SK-N-SH (cell line): ENCODE results near the gene VOPP1. TPM values are rescaled to one million over a fixed set of nuclear protein-coding genes. Genes with fewer than 3 reads are reported as not detected.

Source experiments
- CTCF ChIA-PET: fragments of 300-600, 350-600 bp; formaldehyde crosslinking; extraction: SDS; loops from one replicate; lab custom pipeline; 2021; lab: Yijun Ruan, JAX
- POLR2A ChIA-PET: fragments of 350-600 bp; sonication (Branson Sonifier 250); formaldehyde crosslinking; extraction: SDS; loops from one replicate; lab custom pipeline; 2020; ENCODE audit warnings: antibody characterized with exemption, inconsistent platforms; lab: Yijun Ruan, JAX
- DNase-seq: peaks from one replicate; pipeline ENCODE4 v3.0.0; 2012
- H2AFZ ChIP-seq: fragments of 200-600 bp; sonication (generic); 2 replicates; pipeline ENCODE4 v1.8.1; 2016; ENCODE audit warnings: antibody characterized with exemption, mild to moderate bottlenecking, low read depth
- H3F3A ChIP-seq: fragments of 200-600 bp; sonication (generic); replicated peaks from 2 replicates; pipeline ENCODE3; 2016; ENCODE audit warnings: antibody characterized with exemption, mild to moderate bottlenecking; ENCODE audit not compliant: insufficient read depth
- H3K27ac ChIP-seq, 2 experiments: fragments of 200-500 bp in 1 of 2; fragments of 200-600 bp in 1 of 2; sonication (Bioruptor generic) in 1 of 2; sonication (generic), shearing (Covaris generic) in 1 of 2; 2 replicates each; pipeline versions ENCODE4 v1.5.1 to v1.6.1; 2014 to 2016; ENCODE audit warnings: low read depth in 2 of 2, inconsistent platforms in 1 of 2, low read length in 1 of 2, mild to moderate bottlenecking in 1 of 2, mixed read lengths in 1 of 2
- H3K27me3 ChIP-seq: fragments of 200-600 bp; sonication (generic), shearing (Covaris generic); 2 replicates; pipeline ENCODE4 v1.6.1; 2016; ENCODE audit warnings: mixed run types; ENCODE audit not compliant: insufficient read depth
- H3K36me3 ChIP-seq, 2 experiments: fragments of 200-500 bp in 1 of 2; fragments of 200-600 bp in 1 of 2; sonication (Bioruptor generic) in 1 of 2; sonication (generic) in 1 of 2; replicated peaks in 1 of 2; 2 replicates each; pipeline versions ENCODE3 to v1.5.1; 2014 to 2016; ENCODE audit warnings: low read length in 1 of 2, mild to moderate bottlenecking in 1 of 2; ENCODE audit not compliant: insufficient read depth in 2 of 2, control insufficient read depth in 1 of 2
- H3K4me1 ChIP-seq, 2 experiments: fragments of 200-500 bp in 1 of 2; fragments of 200-600 bp in 1 of 2; sonication (Bioruptor generic) in 1 of 2; sonication (generic), shearing (Covaris generic) in 1 of 2; 2 replicates each; pipeline versions ENCODE4 v1.5.1 to v1.6.1; 2014 to 2016; ENCODE audit warnings: low read depth in 1 of 2, low read length in 1 of 2, mixed run types in 1 of 2; ENCODE audit not compliant: insufficient read depth in 2 of 2, control insufficient read depth in 1 of 2
- H3K4me2 ChIP-seq: fragments of 200-600 bp; sonication (generic), shearing (Covaris generic); 2 replicates; pipeline ENCODE4 v1.6.1; 2017; ENCODE audit warnings: mixed run types
- H3K4me3 ChIP-seq, 2 experiments: fragments of 200-500 bp in 1 of 2; fragments of 200-600 bp in 1 of 2; sonication (Bioruptor generic) in 1 of 2; sonication (generic), shearing (Covaris generic) in 1 of 2; 2 replicates each; pipeline versions ENCODE4 v1.5.1 to v1.8.1; 2014 to 2016; ENCODE audit warnings: low read depth in 2 of 2, inconsistent platforms in 1 of 2, low read length in 1 of 2, mild to moderate bottlenecking in 1 of 2, mixed read lengths in 1 of 2, moderate library complexity in 1 of 2
- H3K79me2 ChIP-seq: fragments of 200-600 bp; sonication (generic); 2 replicates; pipeline ENCODE4 v1.8.1; 2017; ENCODE audit warnings: mild to moderate bottlenecking; ENCODE audit not compliant: insufficient read depth
- H3K9ac ChIP-seq: fragments of 200-600 bp; sonication (generic); 2 replicates; pipeline ENCODE4 v1.6.1; 2017; ENCODE audit warnings: mixed run types
- H3K9me2 ChIP-seq: fragments of 200-600 bp; sonication (generic); 2 replicates; pipeline ENCODE4 v1.6.1; 2017; ENCODE audit warnings: mixed run types
- H3K9me3 ChIP-seq: fragments of 200-600 bp; sonication (generic); 2 replicates; pipeline ENCODE4 v1.6.1; 2017; ENCODE audit warnings: mixed run types, mild to moderate bottlenecking, moderate library complexity
- H4K20me1 ChIP-seq: fragments of 200-600 bp; sonication (generic); 2 replicates; pipeline ENCODE4 v1.6.1; 2017; ENCODE audit warnings: mild to moderate bottlenecking, mixed run types; ENCODE audit not compliant: insufficient read depth
- EP300 ChIP-seq, 2 experiments: IDR thresholded peaks; 2 replicates each; pipeline versions ENCODE4 v1.4.0 to v1.6.1; 2012; ENCODE audit warnings: borderline replicate concordance in 1 of 2, low read depth in 1 of 2, low read length in 1 of 2
- FOSL2 ChIP-seq: IDR thresholded peaks from 2 replicates; pipeline ENCODE4 v1.4.0; 2012; ENCODE audit warnings: low read depth, mild to moderate bottlenecking, moderate library complexity, borderline replicate concordance
- FOXJ3 ChIP-seq: sonication (generic); formaldehyde crosslinking; IDR thresholded peaks from 2 replicates; pipeline ENCODE4 v1.5.1; 2020; ENCODE audit warnings: mild to moderate bottlenecking, missing genetic modification reagents
- GATA2 ChIP-seq: sonication (generic); formaldehyde crosslinking; IDR thresholded peaks from 2 replicates; pipeline ENCODE4 v1.5.0; 2020; ENCODE audit warnings: mild to moderate bottlenecking, missing genetic modification reagents
- JUND ChIP-seq: IDR thresholded peaks from 2 replicates; pipeline ENCODE4 v1.4.0; 2012
- MEF2A ChIP-seq: IDR thresholded peaks from 2 replicates; pipeline ENCODE4 v1.4.0; 2012; ENCODE audit warnings: low read depth, borderline replicate concordance
- NRF1 ChIP-seq: IDR thresholded peaks from 2 replicates; pipeline ENCODE4 v1.6.1; 2012; ENCODE audit warnings: low read depth, mild to moderate bottlenecking, low read length
- RAD21 ChIP-seq: IDR thresholded peaks from 2 replicates; pipeline ENCODE4 v1.6.1; 2012; ENCODE audit warnings: mild to moderate bottlenecking, low read length
- RFX5 ChIP-seq: IDR thresholded peaks from 2 replicates; pipeline ENCODE4 v1.6.1; 2012; ENCODE audit warnings: mild to moderate bottlenecking, improper control_type of control experiment, low read length
- RXRA ChIP-seq: IDR thresholded peaks from 2 replicates; pipeline ENCODE4 v1.4.0; 2012; ENCODE audit warnings: low read depth, mild to moderate bottlenecking, borderline replicate concordance
- TAF1 ChIP-seq: IDR thresholded peaks from 2 replicates; pipeline ENCODE4 v1.6.1; 2012; ENCODE audit warnings: low read depth, mild to moderate bottlenecking, low read length, moderate library complexity, borderline replicate concordance
- YY1 ChIP-seq: IDR thresholded peaks from 2 replicates; pipeline ENCODE4 v1.4.0; 2012; ENCODE audit warnings: low read depth, mild to moderate bottlenecking
- WGBS: methylation state at CpG from one replicate; pipeline ENCODE4 v1.1.6; 2017; ENCODE audit warnings: low lambda C conversion rate; 5-methylcytosine and 5-hydroxymethylcytosine counted together
- polyA plus RNA-seq, 3 experiments: library from polyadenylated mRNA; depleted of rRNA; stranded (reverse); fragments of >200 nt; gene quantifications; 2 replicates each; pipeline ENCODE4 v1.2.3, GENCODE V29; 2012
- TF ChIP-seq, protein P1 (sequence below): fragments of 200-600 bp; sonication (generic); IDR thresholded peaks from 2 replicates; pipeline ENCODE4 v1.6.1; 2017; ENCODE audit warnings: antibody characterized with exemption, mild to moderate bottlenecking, moderate library complexity
- TF ChIP-seq, protein P2 (sequence below): IDR thresholded peaks from 2 replicates; pipeline ENCODE4; 2012
- TF ChIP-seq, protein P3 (sequence below): IDR thresholded peaks from 2 replicates; pipeline ENCODE4 v1.4.0; 2012; ENCODE audit warnings: low read depth
- TF ChIP-seq, protein P4 (sequence below): IDR thresholded peaks from 2 replicates; pipeline ENCODE4 v1.4.0; 2012; ENCODE audit warnings: low read depth, borderline replicate concordance
- TF ChIP-seq, protein P5 (sequence below): IDR thresholded peaks from 2 replicates; pipeline ENCODE4 v1.4.0; 2012; ENCODE audit warnings: low read depth, borderline replicate concordance

Gene VOPP1
- polyA plus RNA-seq, 1 of the 3 experiments (the other 2 are of a cell fraction) = 69.5 TPM

DNA sequence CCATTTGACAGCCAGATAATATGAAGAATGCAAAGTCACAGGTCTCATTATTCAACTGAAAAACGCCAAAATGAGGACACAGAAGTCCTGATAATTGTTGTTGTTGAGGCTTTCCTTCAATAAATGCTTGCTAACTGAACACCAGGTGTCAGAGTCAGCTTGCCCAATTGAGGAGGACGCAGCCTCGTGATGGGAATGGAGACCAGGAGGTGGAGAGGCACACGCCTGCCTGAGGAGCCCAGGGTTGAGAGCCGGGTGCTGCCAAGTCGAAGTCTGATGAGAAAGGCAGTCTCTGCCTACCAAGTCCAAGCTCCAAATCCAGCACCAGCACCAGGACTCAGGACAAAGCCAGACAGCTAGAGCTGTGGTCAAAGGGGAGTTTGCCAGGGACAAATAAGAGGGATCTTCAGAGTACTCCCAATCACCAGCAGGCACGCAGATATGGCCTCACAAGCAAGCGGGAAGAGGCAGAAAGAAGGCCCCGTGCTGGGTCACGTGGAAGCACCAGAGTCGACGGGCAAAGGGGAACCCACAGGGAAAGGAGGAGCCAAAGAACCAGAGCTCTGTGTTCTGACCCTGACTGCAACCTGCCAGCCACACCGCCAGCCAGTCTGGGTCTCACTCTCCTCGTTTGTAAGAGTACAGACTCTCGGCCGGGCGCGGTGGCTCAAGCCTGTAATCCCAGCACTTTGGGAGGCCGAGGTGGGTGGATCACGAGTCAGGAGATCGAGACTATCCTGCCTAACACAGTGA lies 47.6 kb downstream of the VOPP1 start:
- Histone ChIP-seq H3K27ac (no peak overlapping the region), H3K9ac (no peak overlapping the region), H3K79me2 (peaks cover 99% of the 10 kb centered on the region), H3K36me3 (peaks cover 3 to 12% of the 10 kb centered on the region in 2 experiments), H3K9me2 (no peaks in the 10 kb centered on the region)
- no peak for DNase-seq
- TF ChIP-seq, protein P1, sequence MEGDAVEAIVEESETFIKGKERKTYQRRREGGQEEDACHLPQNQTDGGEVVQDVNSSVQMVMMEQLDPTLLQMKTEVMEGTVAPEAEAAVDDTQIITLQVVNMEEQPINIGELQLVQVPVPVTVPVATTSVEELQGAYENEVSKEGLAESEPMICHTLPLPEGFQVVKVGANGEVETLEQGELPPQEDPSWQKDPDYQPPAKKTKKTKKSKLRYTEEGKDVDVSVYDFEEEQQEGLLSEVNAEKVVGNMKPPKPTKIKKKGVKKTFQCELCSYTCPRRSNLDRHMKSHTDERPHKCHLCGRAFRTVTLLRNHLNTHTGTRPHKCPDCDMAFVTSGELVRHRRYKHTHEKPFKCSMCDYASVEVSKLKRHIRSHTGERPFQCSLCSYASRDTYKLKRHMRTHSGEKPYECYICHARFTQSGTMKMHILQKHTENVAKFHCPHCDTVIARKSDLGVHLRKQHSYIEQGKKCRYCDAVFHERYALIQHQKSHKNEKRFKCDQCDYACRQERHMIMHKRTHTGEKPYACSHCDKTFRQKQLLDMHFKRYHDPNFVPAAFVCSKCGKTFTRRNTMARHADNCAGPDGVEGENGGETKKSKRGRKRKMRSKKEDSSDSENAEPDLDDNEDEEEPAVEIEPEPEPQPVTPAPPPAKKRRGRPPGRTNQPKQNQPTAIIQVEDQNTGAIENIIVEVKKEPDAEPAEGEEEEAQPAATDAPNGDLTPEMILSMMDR = peak; percentile 25; the same call in 1 of the 2 replicates
- TF ChIP-seq MEF2A (no peak), RAD21 (peak; percentile 37)
- TF ChIP-seq, all 33 proteins: peak for 2
- Histone ChIP-seq H3K4me2 (no peak overlapping the region), H3F3A (no peaks in the 10 kb centered on the region), H3K9me3 (no peaks in the 10 kb centered on the region), H3K4me1 (peaks cover 0 to 18% of the 10 kb centered on the region in 2 experiments; a peak in 3 of 4 replicates), H2AFZ (no peak overlapping the region), H3K27me3 (no peaks in the 10 kb centered on the region), H3K4me3 (no peak overlapping the region), H4K20me1 (peaks cover 98% of the 10 kb centered on the region)
- POLR2A ChIA-PET = no interaction called here
- CTCF ChIA-PET = interaction anchor here (0.8 to 1.8 kb wide), 4 partner anchors 35 to 751 kb away, joined by 4 to 5 read pairs (median 4); no protein-coding TSS in a partner anchor
- 96% methylated on average over 21 of the region's 21 CpGs for WGBS

DNA sequence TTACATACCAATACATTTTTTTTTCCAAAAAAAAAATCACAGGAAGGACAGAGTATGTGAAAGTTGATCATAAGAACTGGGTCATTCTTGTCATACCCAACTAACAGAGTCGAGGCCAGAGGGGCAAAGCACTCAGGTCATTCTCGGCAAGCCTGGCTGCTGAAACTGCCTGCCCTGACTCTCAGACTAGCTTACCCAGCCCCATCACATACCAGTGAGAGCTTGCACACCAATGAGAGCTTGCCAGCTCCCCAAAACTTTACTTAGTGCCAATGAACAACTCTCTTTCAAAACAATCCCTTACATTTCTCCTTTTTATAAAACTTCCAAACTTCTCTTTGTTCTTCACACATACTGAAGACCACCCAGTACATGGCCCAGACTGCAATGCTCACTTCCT lies 48.9 kb downstream of the VOPP1 start:
- no peak for TF ChIP-seq FOSL2
- TF ChIP-seq RFX5 = no peak
- TF ChIP-seq, protein P2, sequence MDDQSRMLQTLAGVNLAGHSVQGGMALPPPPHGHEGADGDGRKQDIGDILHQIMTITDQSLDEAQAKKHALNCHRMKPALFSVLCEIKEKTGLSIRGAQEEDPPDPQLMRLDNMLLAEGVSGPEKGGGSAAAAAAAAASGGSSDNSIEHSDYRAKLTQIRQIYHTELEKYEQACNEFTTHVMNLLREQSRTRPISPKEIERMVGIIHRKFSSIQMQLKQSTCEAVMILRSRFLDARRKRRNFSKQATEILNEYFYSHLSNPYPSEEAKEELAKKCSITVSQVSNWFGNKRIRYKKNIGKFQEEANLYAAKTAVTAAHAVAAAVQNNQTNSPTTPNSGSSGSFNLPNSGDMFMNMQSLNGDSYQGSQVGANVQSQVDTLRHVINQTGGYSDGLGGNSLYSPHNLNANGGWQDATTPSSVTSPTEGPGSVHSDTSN = no peak
- no peak for TF ChIP-seq TAF1
- TF ChIP-seq, protein P3, sequence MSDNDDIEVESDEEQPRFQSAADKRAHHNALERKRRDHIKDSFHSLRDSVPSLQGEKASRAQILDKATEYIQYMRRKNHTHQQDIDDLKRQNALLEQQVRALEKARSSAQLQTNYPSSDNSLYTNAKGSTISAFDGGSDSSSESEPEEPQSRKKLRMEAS = no peak
- TF ChIP-seq, protein P4, sequence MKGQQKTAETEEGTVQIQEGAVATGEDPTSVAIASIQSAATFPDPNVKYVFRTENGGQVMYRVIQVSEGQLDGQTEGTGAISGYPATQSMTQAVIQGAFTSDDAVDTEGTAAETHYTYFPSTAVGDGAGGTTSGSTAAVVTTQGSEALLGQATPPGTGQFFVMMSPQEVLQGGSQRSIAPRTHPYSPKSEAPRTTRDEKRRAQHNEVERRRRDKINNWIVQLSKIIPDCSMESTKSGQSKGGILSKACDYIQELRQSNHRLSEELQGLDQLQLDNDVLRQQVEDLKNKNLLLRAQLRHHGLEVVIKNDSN = no peak
- TF ChIP-seq, protein P1 = no peak
- no peak for TF ChIP-seq JUND
- TF ChIP-seq, protein P5, sequence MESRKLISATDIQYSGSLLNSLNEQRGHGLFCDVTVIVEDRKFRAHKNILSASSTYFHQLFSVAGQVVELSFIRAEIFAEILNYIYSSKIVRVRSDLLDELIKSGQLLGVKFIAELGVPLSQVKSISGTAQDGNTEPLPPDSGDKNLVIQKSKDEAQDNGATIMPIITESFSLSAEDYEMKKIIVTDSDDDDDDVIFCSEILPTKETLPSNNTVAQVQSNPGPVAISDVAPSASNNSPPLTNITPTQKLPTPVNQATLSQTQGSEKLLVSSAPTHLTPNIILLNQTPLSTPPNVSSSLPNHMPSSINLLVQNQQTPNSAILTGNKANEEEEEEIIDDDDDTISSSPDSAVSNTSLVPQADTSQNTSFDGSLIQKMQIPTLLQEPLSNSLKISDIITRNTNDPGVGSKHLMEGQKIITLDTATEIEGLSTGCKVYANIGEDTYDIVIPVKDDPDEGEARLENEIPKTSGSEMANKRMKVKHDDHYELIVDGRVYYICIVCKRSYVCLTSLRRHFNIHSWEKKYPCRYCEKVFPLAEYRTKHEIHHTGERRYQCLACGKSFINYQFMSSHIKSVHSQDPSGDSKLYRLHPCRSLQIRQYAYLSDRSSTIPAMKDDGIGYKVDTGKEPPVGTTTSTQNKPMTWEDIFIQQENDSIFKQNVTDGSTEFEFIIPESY = no peak
- TF ChIP-seq RXRA = no peak
- TF ChIP-seq NRF1 = no peak
- TF ChIP-seq YY1 = no peak
- no peak for TF ChIP-seq FOXJ3 (CRISPR knock-in tag)
- TF ChIP-seq GATA2 (CRISPR knock-in tag) = no peak
- TF ChIP-seq EP300 (IDR thresholded peaks at IDR 0.05; ENCODE audit: borderline replicate concordance in 1 of 2, low read depth in 1 of 2, low read length in 1 of 2) = no peak
- peaks cover 95% of the 10 kb centered on the region for H3K79me2 ChIP-seq

More for the DNA sequence above, 48.9 kb downstream of the VOPP1 start:
- POLR2A ChIA-PET = no interaction called here
- Histone ChIP-seq H2AFZ (no peak overlapping the region), H3K9me2 (no peaks in the 10 kb centered on the region), H3K9me3 (no peaks in the 10 kb centered on the region), H3K27me3 (no peaks in the 10 kb centered on the region), H4K20me1 (peaks cover 90% of the 10 kb centered on the region), H3K4me3 (no peak overlapping the region), H3K27ac (no peak overlapping the region), H3K9ac (no peak overlapping the region), H3K36me3 (peaks cover 15 to 23% of the 10 kb centered on the region in 2 experiments), H3F3A (no peaks in the 10 kb centered on the region), H3K4me2 (no peak overlapping the region), H3K4me1 (peaks cover 0 to 18% of the 10 kb centered on the region in 2 experiments; a peak in 3 of 4 replicates)
- WGBS = 87% methylated on average over 2 of the region's 2 CpGs
- CTCF ChIA-PET = interaction anchor here (0.6 to 2.4 kb wide), 4 partner anchors 11 to 108 kb away, joined by 3 to 11 read pairs (median 4); no protein-coding TSS in a partner anchor
- no peak for DNase-seq
